Transverse colon (tissue), 4 donors: ENCODE data around the gene SRL.

ENCODE experiments used
- POLR2AphosphoS5 ChIP-seq, 3 donors: sonication (generic); formaldehyde crosslinking; IDR thresholded peaks; one replicate each; pipeline ENCODE4 v1.6.1; 2016; ENCODE audit warnings: antibody characterized with exemption in 3 of 3
- TF ChIP-seq, protein P1 (sequence below), 5 experiments: fragments of 200-600 bp in 3 of 5; fragments of 450-650 bp in 2 of 5; sonication (generic) in 3 of 5; IDR thresholded peaks; 1 replicate in 2 of 5; 2 replicates in 3 of 5; pipeline ENCODE4 v1.5.1; 2016 to 2017; ENCODE audit warnings: antibody characterized with exemption in 5 of 5, inconsistent platforms in 3 of 5, mild to moderate bottlenecking in 2 of 5, moderate library complexity in 1 of 5

DNA sequence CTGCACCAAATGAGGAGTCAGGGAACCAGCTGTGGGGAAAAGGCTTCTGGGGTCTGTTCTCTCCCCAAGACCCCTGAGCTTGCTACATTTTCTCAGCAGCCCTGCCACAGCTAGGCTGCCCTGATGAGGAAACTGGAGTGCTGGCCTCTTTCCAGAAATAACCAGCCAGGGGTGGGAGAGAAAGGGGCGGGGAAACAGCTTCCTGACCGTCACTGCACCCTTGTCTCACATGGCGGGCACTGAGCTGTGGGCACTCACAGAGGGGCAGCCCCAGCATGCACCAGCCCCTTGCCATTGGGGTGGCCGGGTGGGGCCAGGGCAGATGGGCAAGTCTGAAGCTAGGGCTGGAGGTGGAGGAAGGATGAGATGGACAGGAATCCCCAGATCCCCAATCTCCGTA is 2.9 kb downstream of the SRL start:
- no peak for TF ChIP-seq POLR2AphosphoS5 (IDR thresholded peaks at IDR 0.05)
- TF ChIP-seq, protein P1, sequence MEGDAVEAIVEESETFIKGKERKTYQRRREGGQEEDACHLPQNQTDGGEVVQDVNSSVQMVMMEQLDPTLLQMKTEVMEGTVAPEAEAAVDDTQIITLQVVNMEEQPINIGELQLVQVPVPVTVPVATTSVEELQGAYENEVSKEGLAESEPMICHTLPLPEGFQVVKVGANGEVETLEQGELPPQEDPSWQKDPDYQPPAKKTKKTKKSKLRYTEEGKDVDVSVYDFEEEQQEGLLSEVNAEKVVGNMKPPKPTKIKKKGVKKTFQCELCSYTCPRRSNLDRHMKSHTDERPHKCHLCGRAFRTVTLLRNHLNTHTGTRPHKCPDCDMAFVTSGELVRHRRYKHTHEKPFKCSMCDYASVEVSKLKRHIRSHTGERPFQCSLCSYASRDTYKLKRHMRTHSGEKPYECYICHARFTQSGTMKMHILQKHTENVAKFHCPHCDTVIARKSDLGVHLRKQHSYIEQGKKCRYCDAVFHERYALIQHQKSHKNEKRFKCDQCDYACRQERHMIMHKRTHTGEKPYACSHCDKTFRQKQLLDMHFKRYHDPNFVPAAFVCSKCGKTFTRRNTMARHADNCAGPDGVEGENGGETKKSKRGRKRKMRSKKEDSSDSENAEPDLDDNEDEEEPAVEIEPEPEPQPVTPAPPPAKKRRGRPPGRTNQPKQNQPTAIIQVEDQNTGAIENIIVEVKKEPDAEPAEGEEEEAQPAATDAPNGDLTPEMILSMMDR (IDR thresholded peaks at IDR 0.05), result no peak
